Lung (tissue), 12 donors: Measurements from ENCODE around the gene CD300LF. TPM values are rescaled to one million over a fixed set of nuclear protein-coding genes. Genes with fewer than 3 reads are reported as not detected.

Experiments used
- ATAC-seq: fragments of 200-7000 bp; cut with Tn5 transposase; one replicate; pipeline ENCODE4 v1.9.1; 2020; ENCODE audit warnings: moderate number of reproducible peaks; ENCODE audit not compliant: insufficient read depth, low FRiP score
- DNase-seq, 3 donors: peaks; one replicate each; pipeline ENCODE4 v3.0.0-alpha.2; 2013 to 2017
- H3K27ac ChIP-seq, 2 donors: one replicate each; pipeline ENCODE4 v1.5.1; 2013; ENCODE audit warnings: mild to moderate bottlenecking in 2 of 2, moderate library complexity in 2 of 2, control low read depth in 1 of 2, inconsistent platforms in 1 of 2, low read depth in 1 of 2, low read length in 1 of 2
- H3K27me3 ChIP-seq, 3 donors: one replicate each; pipeline ENCODE4 v1.5.1; 2013; ENCODE audit warnings: low read length in 2 of 3; ENCODE audit not compliant: control insufficient read depth in 3 of 3, insufficient read depth in 3 of 3
- H3K36me3 ChIP-seq, 4 donors: one replicate each; pipeline ENCODE4 v1.5.1; 2013; ENCODE audit warnings: low read length in 4 of 4, mild to moderate bottlenecking in 1 of 4, moderate library complexity in 1 of 4; ENCODE audit not compliant: control insufficient read depth in 4 of 4, insufficient read depth in 4 of 4
- H3K4me1 ChIP-seq, 5 donors: one replicate each; pipeline ENCODE4 v1.5.1; 2013; ENCODE audit warnings: low read length in 5 of 5, mild to moderate bottlenecking in 2 of 5, moderate library complexity in 1 of 5; ENCODE audit not compliant: control insufficient read depth in 5 of 5, insufficient read depth in 5 of 5
- H3K4me3 ChIP-seq: one replicate; pipeline ENCODE4 v1.5.1; 2013; ENCODE audit warnings: mild to moderate bottlenecking, control low read depth, moderate library complexity
- H3K9ac ChIP-seq, 2 donors: one replicate each; pipeline ENCODE4 v1.5.1; 2013; ENCODE audit warnings: low read length in 2 of 2, control low read depth in 1 of 2; ENCODE audit not compliant: insufficient read depth in 1 of 2
- H3K9me3 ChIP-seq, 4 donors: one replicate each; pipeline ENCODE4 v1.5.1; 2013; ENCODE audit warnings: low read length in 3 of 4, mild to moderate bottlenecking in 1 of 4, moderate library complexity in 1 of 4; ENCODE audit not compliant: control insufficient read depth in 4 of 4, insufficient read depth in 3 of 4
- WGBS, 2 donors: extraction: QIAGEN DNeasy Blood & Tissue Kit; methylation state at CpG; one replicate each; pipeline ENCODE4 v1.1.7; 2013; 5-methylcytosine and 5-hydroxymethylcytosine counted together
- polyA plus RNA-seq, 2 donors: library from polyadenylated mRNA; stranded (reverse); fragments of 200-250 nt; gene quantifications; one replicate each; pipeline ENCODE4 v1.2.1, GENCODE V29; 2013
- total RNA-seq, 2 donors: library from RNA; depleted of rRNA in 1 of 2; stranded (reverse); fragments of >200 nt in 1 of 2; gene quantifications; one replicate each; pipeline ENCODE4 v1.2.1, GENCODE V29; 2014 to 2021
- TF ChIP-seq, protein P1 (sequence below): IDR thresholded peaks from 2 replicates; pipeline ENCODE4 v1.5.1; 2012; ENCODE audit warnings: mild to moderate bottlenecking; ENCODE audit errors: control extremely low read depth, extremely low read depth
- donor health status: control.
- donor health status: control.
- donor health status: Bipolar disorder and iron deficiency.
- donor health status: healthy.
- donor health status: DM: yes; HTN: yes; CAD: no.

The CD300LF gene
- total and polyA plus RNA-seq, 4 donors, result 8.6 to 35.1 (median 26.2) TPM

DNA sequence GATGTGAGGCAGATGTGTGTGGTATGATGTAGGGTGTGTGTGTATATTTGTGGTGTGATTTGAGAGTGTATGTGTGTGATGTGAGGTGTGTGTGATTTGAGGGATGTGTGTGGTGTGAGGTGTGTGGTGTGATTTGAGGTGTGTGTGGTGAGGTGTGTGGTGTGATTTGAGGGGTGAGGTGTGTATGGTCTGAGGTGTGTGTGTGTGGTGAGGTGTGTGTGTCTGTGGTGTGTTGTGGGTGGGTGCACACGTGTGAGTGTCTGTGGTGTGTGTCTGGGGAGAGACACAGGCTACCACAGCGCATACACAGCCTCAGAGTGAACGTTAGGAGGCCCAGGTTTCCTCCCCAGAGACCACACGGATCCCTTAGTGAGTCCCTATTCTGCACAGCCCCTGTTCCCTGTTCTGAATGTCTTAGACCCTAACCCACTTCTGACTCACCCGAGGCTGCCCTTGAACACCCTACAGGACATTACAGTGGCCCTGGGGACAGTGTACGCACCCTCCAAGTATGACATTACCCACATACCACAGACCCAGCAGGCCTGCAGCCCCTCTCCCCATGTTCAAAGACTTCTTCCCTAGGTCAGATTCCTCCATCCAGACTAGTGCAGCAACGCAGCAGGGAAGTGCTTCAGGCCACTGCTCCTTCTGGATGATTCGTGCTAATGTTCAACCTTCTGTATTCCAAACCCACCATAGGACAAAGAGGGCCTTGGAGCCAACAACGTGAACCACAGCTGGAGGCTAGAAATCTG, 20.8 kb upstream of the CD300LF start:
- no peak overlapping the region for H3K9ac ChIP-seq
- 67 to 69% methylated on average over 9 of the region's 9 CpGs for WGBS, 2 donors
- H3K4me1 ChIP-seq, result peaks cover 0 to 22% (median under 1%) of the 10 kb centered on the region in 5 donors
- H3K27ac ChIP-seq, result no peak overlapping the region
- H3K9me3 ChIP-seq, result no peaks in the 10 kb centered on the region
- no peak for DNase-seq
- no peak for ATAC-seq
- H3K36me3 ChIP-seq, result no peaks in the 10 kb centered on the region
- no peak overlapping the region for H3K4me3 ChIP-seq
- H3K27me3 ChIP-seq, result peaks cover 0 to 11% (median 3%) of the 10 kb centered on the region in 3 donors
- TF ChIP-seq, protein P1, sequence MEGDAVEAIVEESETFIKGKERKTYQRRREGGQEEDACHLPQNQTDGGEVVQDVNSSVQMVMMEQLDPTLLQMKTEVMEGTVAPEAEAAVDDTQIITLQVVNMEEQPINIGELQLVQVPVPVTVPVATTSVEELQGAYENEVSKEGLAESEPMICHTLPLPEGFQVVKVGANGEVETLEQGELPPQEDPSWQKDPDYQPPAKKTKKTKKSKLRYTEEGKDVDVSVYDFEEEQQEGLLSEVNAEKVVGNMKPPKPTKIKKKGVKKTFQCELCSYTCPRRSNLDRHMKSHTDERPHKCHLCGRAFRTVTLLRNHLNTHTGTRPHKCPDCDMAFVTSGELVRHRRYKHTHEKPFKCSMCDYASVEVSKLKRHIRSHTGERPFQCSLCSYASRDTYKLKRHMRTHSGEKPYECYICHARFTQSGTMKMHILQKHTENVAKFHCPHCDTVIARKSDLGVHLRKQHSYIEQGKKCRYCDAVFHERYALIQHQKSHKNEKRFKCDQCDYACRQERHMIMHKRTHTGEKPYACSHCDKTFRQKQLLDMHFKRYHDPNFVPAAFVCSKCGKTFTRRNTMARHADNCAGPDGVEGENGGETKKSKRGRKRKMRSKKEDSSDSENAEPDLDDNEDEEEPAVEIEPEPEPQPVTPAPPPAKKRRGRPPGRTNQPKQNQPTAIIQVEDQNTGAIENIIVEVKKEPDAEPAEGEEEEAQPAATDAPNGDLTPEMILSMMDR, result no peak

DNA sequence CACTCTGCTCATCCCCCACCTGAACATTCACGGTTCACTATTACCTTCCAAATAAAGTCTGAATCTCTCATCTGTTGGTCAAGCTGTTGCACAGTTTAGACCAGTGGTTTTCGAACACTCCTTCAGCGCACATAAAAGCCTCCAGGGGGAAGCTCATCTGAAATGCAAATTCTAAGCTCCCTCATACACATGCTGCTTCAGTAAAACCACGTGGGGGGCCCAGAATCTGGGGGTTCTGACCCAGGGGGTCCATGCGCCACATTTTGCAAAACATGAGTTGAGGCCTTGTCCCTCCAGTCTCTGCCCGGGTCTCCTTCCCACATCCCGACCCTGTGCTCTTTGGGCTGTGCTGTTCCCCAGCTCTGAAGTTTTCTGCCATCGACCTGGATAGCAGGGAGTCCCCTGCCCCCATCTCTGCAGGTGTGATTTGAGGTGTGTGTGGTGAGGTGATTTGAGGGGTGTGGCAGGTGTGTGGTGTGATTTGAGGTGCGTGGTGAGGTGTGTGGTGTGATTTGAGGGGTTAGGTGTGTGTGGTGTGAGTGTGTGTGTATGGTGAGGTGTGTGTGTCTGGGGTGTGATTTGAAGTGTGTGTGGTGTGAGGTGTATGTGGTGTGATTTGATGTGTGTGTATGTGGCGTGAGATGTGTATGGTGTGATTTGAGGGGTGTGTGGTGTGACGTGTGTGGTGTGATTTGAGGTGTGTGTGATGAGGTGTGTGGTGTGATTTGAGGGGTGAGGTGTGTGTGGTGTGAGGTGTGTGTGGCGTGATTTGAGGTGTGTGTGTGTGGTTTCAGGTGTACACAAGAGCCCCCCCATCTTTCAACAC, 19.5 kb upstream of the CD300LF start:
- no peaks in the 10 kb centered on the region for H3K9me3 ChIP-seq
- 79 to 84% methylated on average over 12 of the region's 12 CpGs for whole genome bisulfite sequencing, 2 donors
- H3K27ac ChIP-seq, result no peak overlapping the region
- H3K36me3 ChIP-seq, result no peaks in the 10 kb centered on the region
- TF ChIP-seq, protein P1, result no peak
- no peak overlapping the region for H3K9ac ChIP-seq
- DNase-seq (no peak), ATAC-seq (no peak)
- no peak overlapping the region for H3K4me3 ChIP-seq
- peaks cover 0 to 8% (median 0%) of the 10 kb centered on the region in 3 donors for H3K27me3 ChIP-seq
- peaks cover 0 to 10% (median 0%) of the 10 kb centered on the region in 5 donors for H3K4me1 ChIP-seq

DNA sequence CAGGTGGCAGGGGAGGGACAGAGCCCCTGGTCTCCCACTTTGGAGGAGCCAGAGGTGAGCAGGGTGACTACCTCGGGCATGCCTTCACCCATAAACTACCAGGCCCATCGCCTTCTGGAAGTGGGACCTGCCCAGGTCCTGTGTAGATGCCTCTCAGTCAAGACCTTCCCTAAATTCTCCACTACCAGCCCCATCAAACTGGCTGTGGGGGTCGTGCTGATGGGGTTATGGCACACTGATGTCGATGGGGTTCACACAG, 18.6 kb upstream of the CD300LF start:
- H3K4me3 ChIP-seq, result no peak overlapping the region
- H3K36me3 ChIP-seq, result no peaks in the 10 kb centered on the region
- peaks cover 0 to 2% (median 0%) of the 10 kb centered on the region in 5 donors for H3K4me1 ChIP-seq
- 79 to 92% methylated on average over 4 of the region's 4 CpGs for WGBS, 2 donors
- H3K9me3 ChIP-seq, result no peaks in the 10 kb centered on the region
- no peak for DNase-seq
- H3K27ac ChIP-seq, result no peak overlapping the region
- H3K9ac ChIP-seq, result no peak overlapping the region
- ATAC-seq, result no peak
- H3K27me3 ChIP-seq, result peaks cover 0 to 8% (median 0%) of the 10 kb centered on the region in 3 donors
- TF ChIP-seq, protein P1, result no peak
